GM23338 (cell line): ENCODE data around the gene TMEM11.

Experiments
- CREB1 ChIP-seq: fragments of 250-450 bp; sonication (Bioruptor Pico); IDR thresholded peaks from 2 replicates; pipeline ENCODE4 v1.5.0; 2020; ENCODE audit warnings: low read depth, mild to moderate bottlenecking, moderate library complexity
- EZH2 ChIP-seq: fragments of 200-600 bp; sonication (generic); IDR thresholded peaks from one replicate; pipeline ENCODE4 v1.8.0; 2017; ENCODE audit warnings: antibody characterized with exemption, mild to moderate bottlenecking, low read depth; ENCODE audit not compliant: unreplicated experiment
- EZH2phosphoT487 ChIP-seq: fragments of 200-600 bp; sonication (generic); IDR thresholded peaks from one replicate; pipeline ENCODE4 v1.8.1; 2018; ENCODE audit warnings: antibody characterized with exemption; ENCODE audit not compliant: unreplicated experiment
- JUNB ChIP-seq: IDR thresholded peaks from one replicate; pipeline ENCODE4 v1.6.1; 2016; ENCODE audit warnings: antibody characterized with exemption; ENCODE audit not compliant: unreplicated experiment
- NANOG ChIP-seq: IDR thresholded peaks from 2 replicates; pipeline ENCODE4 v1.6.1; 2016; ENCODE audit warnings: antibody characterized with exemption, borderline replicate concordance
- POLR2AphosphoS5 ChIP-seq: IDR thresholded peaks from 2 replicates; pipeline ENCODE4 v1.6.1; 2016; ENCODE audit warnings: antibody characterized with exemption, low read depth
- STAT1 ChIP-seq: IDR thresholded peaks from one replicate; pipeline ENCODE4 v1.6.1; 2016; ENCODE audit warnings: antibody characterized with exemption; ENCODE audit not compliant: unreplicated experiment
- ZNF114 ChIP-seq: fragments of 250-450 bp; sonication (Bioruptor Pico); IDR thresholded peaks from 2 replicates; pipeline ENCODE4 v1.5.0; 2020; ENCODE audit warnings: mild to moderate bottlenecking, moderate library complexity
- ZNF331 ChIP-seq: fragments of 250-450 bp; sonication (Bioruptor Pico); IDR thresholded peaks from 2 replicates; pipeline ENCODE4 v1.5.0; 2020; ENCODE audit warnings: low read depth, mild to moderate bottlenecking, moderate library complexity
- TF ChIP-seq, protein P1 (sequence below), 2 experiments: fragments of 200-600 bp in 1 of 2; sonication (generic) in 1 of 2; conservative IDR thresholded peaks; 2 replicates each; pipeline versions ENCODE4 v1.5.1 to v1.6.1; 2016 to 2017; ENCODE audit warnings: antibody characterized with exemption in 2 of 2, low read depth in 2 of 2, mild to moderate bottlenecking in 2 of 2, moderate library complexity in 1 of 2
- TF ChIP-seq, protein P2 (sequence below): IDR thresholded peaks from one replicate; pipeline ENCODE4 v1.6.1; 2018; ENCODE audit warnings: antibody characterized with exemption; ENCODE audit not compliant: unreplicated experiment
- TF ChIP-seq, protein P3 (sequence below): IDR thresholded peaks from 2 replicates; pipeline ENCODE4 v1.6.1; 2016; ENCODE audit warnings: antibody characterized with exemption
- TF ChIP-seq, protein P4 (sequence below): fragments of 250-450 bp; sonication (Bioruptor Pico); IDR thresholded peaks from 2 replicates; pipeline ENCODE4 v1.5.0; 2020; ENCODE audit warnings: mild to moderate bottlenecking, moderate library complexity

DNA sequence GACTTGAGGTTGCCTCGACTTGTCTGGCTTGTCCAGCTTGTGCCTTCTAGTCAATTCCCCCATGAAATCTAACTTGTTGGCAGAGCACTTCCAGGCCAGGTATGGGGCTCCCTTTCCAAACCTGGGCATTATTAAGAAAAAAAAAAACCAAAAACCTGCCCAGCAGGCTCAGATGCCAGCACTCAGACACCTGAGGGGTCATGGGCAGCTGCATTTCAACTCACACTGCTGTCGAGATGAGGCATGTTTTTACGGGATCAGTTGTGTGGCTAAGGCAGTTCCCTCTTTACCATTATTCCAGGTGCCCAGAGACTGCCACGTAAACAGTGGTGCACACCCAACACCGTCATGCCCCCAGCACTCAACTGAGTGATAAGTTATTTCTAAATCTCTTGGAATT is 17.8 kb downstream of the TMEM11 start:
- TF ChIP-seq, protein P1, sequence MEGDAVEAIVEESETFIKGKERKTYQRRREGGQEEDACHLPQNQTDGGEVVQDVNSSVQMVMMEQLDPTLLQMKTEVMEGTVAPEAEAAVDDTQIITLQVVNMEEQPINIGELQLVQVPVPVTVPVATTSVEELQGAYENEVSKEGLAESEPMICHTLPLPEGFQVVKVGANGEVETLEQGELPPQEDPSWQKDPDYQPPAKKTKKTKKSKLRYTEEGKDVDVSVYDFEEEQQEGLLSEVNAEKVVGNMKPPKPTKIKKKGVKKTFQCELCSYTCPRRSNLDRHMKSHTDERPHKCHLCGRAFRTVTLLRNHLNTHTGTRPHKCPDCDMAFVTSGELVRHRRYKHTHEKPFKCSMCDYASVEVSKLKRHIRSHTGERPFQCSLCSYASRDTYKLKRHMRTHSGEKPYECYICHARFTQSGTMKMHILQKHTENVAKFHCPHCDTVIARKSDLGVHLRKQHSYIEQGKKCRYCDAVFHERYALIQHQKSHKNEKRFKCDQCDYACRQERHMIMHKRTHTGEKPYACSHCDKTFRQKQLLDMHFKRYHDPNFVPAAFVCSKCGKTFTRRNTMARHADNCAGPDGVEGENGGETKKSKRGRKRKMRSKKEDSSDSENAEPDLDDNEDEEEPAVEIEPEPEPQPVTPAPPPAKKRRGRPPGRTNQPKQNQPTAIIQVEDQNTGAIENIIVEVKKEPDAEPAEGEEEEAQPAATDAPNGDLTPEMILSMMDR (conservative IDR thresholded peaks at IDR 0.05; ENCODE audit: low read depth in 2 of 2) = no peak
- no peak for TF ChIP-seq EZH2
- no peak for TF ChIP-seq CREB1 (CRISPR knock-in tag)
- TF ChIP-seq POLR2AphosphoS5 = no peak
- no peak for TF ChIP-seq NANOG
- no peak for TF ChIP-seq EZH2phosphoT487
- TF ChIP-seq, protein P2, sequence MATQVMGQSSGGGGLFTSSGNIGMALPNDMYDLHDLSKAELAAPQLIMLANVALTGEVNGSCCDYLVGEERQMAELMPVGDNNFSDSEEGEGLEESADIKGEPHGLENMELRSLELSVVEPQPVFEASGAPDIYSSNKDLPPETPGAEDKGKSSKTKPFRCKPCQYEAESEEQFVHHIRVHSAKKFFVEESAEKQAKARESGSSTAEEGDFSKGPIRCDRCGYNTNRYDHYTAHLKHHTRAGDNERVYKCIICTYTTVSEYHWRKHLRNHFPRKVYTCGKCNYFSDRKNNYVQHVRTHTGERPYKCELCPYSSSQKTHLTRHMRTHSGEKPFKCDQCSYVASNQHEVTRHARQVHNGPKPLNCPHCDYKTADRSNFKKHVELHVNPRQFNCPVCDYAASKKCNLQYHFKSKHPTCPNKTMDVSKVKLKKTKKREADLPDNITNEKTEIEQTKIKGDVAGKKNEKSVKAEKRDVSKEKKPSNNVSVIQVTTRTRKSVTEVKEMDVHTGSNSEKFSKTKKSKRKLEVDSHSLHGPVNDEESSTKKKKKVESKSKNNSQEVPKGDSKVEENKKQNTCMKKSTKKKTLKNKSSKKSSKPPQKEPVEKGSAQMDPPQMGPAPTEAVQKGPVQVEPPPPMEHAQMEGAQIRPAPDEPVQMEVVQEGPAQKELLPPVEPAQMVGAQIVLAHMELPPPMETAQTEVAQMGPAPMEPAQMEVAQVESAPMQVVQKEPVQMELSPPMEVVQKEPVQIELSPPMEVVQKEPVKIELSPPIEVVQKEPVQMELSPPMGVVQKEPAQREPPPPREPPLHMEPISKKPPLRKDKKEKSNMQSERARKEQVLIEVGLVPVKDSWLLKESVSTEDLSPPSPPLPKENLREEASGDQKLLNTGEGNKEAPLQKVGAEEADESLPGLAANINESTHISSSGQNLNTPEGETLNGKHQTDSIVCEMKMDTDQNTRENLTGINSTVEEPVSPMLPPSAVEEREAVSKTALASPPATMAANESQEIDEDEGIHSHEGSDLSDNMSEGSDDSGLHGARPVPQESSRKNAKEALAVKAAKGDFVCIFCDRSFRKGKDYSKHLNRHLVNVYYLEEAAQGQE = no peak
- no peak for TF ChIP-seq ZNF114 (CRISPR knock-in tag)
- TF ChIP-seq JUNB = no peak
- TF ChIP-seq, protein P3, sequence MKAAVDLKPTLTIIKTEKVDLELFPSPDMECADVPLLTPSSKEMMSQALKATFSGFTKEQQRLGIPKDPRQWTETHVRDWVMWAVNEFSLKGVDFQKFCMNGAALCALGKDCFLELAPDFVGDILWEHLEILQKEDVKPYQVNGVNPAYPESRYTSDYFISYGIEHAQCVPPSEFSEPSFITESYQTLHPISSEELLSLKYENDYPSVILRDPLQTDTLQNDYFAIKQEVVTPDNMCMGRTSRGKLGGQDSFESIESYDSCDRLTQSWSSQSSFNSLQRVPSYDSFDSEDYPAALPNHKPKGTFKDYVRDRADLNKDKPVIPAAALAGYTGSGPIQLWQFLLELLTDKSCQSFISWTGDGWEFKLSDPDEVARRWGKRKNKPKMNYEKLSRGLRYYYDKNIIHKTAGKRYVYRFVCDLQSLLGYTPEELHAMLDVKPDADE = no peak
- no peak for TF ChIP-seq ZNF331 (CRISPR knock-in tag)
- TF ChIP-seq STAT1 = no peak
- TF ChIP-seq, protein P4, sequence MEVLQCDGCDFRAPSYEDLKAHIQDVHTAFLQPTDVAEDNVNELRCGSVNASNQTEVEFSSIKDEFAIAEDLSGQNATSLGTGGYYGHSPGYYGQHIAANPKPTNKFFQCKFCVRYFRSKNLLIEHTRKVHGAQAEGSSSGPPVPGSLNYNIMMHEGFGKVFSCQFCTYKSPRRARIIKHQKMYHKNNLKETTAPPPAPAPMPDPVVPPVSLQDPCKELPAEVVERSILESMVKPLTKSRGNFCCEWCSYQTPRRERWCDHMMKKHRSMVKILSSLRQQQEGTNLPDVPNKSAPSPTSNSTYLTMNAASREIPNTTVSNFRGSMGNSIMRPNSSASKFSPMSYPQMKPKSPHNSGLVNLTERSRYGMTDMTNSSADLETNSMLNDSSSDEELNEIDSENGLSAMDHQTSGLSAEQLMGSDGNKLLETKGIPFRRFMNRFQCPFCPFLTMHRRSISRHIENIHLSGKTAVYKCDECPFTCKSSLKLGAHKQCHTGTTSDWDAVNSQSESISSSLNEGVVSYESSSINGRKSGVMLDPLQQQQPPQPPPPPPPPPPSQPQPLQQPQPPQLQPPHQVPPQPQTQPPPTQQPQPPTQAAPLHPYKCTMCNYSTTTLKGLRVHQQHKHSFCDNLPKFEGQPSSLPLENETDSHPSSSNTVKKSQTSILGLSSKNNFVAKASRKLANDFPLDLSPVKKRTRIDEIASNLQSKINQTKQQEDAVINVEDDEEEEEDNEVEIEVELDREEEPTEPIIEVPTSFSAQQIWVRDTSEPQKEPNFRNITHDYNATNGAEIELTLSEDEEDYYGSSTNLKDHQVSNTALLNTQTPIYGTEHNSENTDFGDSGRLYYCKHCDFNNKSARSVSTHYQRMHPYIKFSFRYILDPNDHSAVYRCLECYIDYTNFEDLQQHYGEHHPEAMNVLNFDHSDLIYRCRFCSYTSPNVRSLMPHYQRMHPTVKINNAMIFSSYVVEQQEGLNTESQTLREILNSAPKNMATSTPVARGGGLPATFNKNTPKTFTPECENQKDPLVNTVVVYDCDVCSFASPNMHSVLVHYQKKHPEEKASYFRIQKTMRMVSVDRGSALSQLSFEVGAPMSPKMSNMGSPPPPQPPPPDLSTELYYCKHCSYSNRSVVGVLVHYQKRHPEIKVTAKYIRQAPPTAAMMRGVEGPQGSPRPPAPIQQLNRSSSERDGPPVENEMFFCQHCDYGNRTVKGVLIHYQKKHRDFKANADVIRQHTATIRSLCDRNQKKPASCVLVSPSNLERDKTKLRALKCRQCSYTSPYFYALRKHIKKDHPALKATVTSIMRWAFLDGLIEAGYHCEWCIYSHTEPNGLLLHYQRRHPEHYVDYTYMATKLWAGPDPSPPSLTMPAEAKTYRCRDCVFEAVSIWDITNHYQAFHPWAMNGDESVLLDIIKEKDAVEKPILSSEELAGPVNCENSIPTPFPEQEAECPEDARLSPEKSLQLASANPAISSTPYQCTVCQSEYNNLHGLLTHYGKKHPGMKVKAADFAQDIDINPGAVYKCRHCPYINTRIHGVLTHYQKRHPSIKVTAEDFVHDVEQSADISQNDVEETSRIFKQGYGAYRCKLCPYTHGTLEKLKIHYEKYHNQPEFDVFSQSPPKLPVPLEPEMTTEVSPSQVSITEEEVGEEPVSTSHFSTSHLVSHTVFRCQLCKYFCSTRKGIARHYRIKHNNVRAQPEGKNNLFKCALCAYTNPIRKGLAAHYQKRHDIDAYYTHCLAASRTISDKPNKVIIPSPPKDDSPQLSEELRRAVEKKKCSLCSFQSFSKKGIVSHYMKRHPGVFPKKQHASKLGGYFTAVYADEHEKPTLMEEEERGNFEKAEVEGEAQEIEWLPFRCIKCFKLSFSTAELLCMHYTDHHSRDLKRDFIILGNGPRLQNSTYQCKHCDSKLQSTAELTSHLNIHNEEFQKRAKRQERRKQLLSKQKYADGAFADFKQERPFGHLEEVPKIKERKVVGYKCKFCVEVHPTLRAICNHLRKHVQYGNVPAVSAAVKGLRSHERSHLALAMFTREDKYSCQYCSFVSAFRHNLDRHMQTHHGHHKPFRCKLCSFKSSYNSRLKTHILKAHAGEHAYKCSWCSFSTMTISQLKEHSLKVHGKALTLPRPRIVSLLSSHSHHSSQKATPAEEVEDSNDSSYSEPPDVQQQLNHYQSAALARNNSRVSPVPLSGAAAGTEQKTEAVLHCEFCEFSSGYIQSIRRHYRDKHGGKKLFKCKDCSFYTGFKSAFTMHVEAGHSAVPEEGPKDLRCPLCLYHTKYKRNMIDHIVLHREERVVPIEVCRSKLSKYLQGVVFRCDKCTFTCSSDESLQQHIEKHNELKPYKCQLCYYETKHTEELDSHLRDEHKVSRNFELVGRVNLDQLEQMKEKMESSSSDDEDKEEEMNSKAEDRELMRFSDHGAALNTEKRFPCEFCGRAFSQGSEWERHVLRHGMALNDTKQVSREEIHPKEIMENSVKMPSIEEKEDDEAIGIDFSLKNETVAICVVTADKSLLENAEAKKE (CRISPR knock-in tag) = no peak
